Measurements from ENCODE around the gene CREM.

DNA sequence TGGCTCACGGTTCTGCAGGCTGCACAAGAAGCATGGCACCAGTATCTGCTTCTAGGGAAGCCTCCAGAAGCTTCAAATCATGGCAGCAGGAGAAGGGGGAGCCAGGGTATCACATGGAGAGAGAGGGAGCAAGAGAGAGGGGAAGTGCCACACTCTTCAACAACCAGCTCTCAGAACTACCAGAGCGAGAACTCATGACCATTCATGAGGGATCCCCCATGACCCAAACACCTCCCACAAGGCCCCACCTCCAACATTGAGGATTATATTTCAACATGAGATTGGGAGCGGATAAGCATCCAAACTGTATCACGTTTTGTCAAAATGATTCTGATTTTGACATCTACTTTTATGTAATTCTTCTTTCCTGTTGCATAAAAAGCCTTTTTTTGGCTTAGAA is 38.5 kb downstream of the CREM start:
- TF ChIP-seq, protein P1, sequence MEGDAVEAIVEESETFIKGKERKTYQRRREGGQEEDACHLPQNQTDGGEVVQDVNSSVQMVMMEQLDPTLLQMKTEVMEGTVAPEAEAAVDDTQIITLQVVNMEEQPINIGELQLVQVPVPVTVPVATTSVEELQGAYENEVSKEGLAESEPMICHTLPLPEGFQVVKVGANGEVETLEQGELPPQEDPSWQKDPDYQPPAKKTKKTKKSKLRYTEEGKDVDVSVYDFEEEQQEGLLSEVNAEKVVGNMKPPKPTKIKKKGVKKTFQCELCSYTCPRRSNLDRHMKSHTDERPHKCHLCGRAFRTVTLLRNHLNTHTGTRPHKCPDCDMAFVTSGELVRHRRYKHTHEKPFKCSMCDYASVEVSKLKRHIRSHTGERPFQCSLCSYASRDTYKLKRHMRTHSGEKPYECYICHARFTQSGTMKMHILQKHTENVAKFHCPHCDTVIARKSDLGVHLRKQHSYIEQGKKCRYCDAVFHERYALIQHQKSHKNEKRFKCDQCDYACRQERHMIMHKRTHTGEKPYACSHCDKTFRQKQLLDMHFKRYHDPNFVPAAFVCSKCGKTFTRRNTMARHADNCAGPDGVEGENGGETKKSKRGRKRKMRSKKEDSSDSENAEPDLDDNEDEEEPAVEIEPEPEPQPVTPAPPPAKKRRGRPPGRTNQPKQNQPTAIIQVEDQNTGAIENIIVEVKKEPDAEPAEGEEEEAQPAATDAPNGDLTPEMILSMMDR (IDR thresholded peaks at IDR 0.05 in 2 of 3, conservative IDR thresholded peaks at IDR 0.05 in 1 of 3; ENCODE audit: borderline replicate concordance in 1 of 3, insufficient read depth in 1 of 3, low read depth in 2 of 3, low read length in 2 of 3), result no peak
- TF ChIP-seq POLR2A (IDR thresholded peaks at IDR 0.05; ENCODE audit: borderline replicate concordance, extremely low read depth, insufficient read depth, insufficient read length), result no peak
- TF ChIP-seq, protein P2, sequence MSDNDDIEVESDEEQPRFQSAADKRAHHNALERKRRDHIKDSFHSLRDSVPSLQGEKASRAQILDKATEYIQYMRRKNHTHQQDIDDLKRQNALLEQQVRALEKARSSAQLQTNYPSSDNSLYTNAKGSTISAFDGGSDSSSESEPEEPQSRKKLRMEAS (IDR thresholded peaks at IDR 0.05), result no peak
- no peak for TF ChIP-seq EZH2phosphoT487 (IDR thresholded peaks at IDR 0.05; ENCODE audit: borderline replicate concordance)
- TF ChIP-seq, protein P3, sequence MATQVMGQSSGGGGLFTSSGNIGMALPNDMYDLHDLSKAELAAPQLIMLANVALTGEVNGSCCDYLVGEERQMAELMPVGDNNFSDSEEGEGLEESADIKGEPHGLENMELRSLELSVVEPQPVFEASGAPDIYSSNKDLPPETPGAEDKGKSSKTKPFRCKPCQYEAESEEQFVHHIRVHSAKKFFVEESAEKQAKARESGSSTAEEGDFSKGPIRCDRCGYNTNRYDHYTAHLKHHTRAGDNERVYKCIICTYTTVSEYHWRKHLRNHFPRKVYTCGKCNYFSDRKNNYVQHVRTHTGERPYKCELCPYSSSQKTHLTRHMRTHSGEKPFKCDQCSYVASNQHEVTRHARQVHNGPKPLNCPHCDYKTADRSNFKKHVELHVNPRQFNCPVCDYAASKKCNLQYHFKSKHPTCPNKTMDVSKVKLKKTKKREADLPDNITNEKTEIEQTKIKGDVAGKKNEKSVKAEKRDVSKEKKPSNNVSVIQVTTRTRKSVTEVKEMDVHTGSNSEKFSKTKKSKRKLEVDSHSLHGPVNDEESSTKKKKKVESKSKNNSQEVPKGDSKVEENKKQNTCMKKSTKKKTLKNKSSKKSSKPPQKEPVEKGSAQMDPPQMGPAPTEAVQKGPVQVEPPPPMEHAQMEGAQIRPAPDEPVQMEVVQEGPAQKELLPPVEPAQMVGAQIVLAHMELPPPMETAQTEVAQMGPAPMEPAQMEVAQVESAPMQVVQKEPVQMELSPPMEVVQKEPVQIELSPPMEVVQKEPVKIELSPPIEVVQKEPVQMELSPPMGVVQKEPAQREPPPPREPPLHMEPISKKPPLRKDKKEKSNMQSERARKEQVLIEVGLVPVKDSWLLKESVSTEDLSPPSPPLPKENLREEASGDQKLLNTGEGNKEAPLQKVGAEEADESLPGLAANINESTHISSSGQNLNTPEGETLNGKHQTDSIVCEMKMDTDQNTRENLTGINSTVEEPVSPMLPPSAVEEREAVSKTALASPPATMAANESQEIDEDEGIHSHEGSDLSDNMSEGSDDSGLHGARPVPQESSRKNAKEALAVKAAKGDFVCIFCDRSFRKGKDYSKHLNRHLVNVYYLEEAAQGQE (IDR thresholded peaks at IDR 0.05; ENCODE audit: low read depth), result no peak
- no peak for TF ChIP-seq ZNF274 (IDR thresholded peaks at IDR 0.05; ENCODE audit: low read depth, low read length)
- TF ChIP-seq, protein P4, sequence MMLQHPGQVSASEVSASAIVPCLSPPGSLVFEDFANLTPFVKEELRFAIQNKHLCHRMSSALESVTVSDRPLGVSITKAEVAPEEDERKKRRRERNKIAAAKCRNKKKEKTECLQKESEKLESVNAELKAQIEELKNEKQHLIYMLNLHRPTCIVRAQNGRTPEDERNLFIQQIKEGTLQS (IDR thresholded peaks at IDR 0.05), result no peak
- TF ChIP-seq RAD21 (IDR thresholded peaks at IDR 0.05; ENCODE audit: low read depth), result no peak
- TF ChIP-seq CEBPB (IDR thresholded peaks at IDR 0.05; ENCODE audit: low read depth), result no peak
- TF ChIP-seq POLR2AphosphoS5 (IDR thresholded peaks at IDR 0.05; ENCODE audit: low read depth, low read length), result no peak

Measured in HCT116 (cell line).